ENCODE data around the gene TMIE.

Gene TMIE

GRCh38 chr3:46708401-46709156, 7.4 kb downstream of the TMIE start:
- peaks cover 13% of the 10 kb centered on the region for H3K27me3 ChIP-seq (ENCODE audit: control insufficient read depth, insufficient read depth, low read length)

GRCh38 chr3:46709157-46709654, 8.0 kb downstream of the TMIE start:
- H3K36me3 ChIP-seq (ENCODE audit: control insufficient read depth, insufficient read depth, low read length) = no peaks in the 10 kb centered on the region
- no peaks in the 10 kb centered on the region for H3K9me3 ChIP-seq (ENCODE audit: control insufficient read depth, low read length)
- H3K9ac ChIP-seq (ENCODE audit: low read length) = no peak overlapping the region
- H3K27me3 ChIP-seq (ENCODE audit: control insufficient read depth, insufficient read depth, low read length) = peaks cover 9% of the 10 kb centered on the region
- peaks cover 4% of the 10 kb centered on the region for H3K4me1 ChIP-seq (ENCODE audit: control insufficient read depth, insufficient read depth, low read length)
- H3K4me3 ChIP-seq (ENCODE audit: low read length) = no peak overlapping the region

More at GRCh38 chr3:46708401-46709156, 7.4 kb downstream of the TMIE start:
- H3K4me3 ChIP-seq (ENCODE audit: low read length) = no peak overlapping the region
- H3K4me1 ChIP-seq (ENCODE audit: control insufficient read depth, insufficient read depth, low read length) = no peaks in the 10 kb centered on the region
- no peaks in the 10 kb centered on the region for H3K36me3 ChIP-seq (ENCODE audit: control insufficient read depth, insufficient read depth, low read length)
- H3K9me3 ChIP-seq (ENCODE audit: control insufficient read depth, low read length) = no peaks in the 10 kb centered on the region
- no peak overlapping the region for H3K9ac ChIP-seq (ENCODE audit: low read length)

GRCh38 chr3:46709721-46710120, 8.5 kb downstream of the TMIE start:
- Histone ChIP-seq H3K4me1 (ENCODE audit: control insufficient read depth, insufficient read depth, low read length) (peaks cover 4% of the 10 kb centered on the region), H3K4me3 (ENCODE audit: low read length) (no peak overlapping the region), H3K9ac (ENCODE audit: low read length) (no peak overlapping the region), H3K9me3 (ENCODE audit: control insufficient read depth, low read length) (no peaks in the 10 kb centered on the region), H3K36me3 (ENCODE audit: control insufficient read depth, insufficient read depth, low read length) (no peaks in the 10 kb centered on the region), H3K27me3 (ENCODE audit: control insufficient read depth, insufficient read depth, low read length) (peaks cover 9% of the 10 kb centered on the region)

GRCh38 chr3:46710229-46710628, 9.0 kb downstream of the TMIE start:
- Histone ChIP-seq H3K9ac (ENCODE audit: low read length) (no peak overlapping the region), H3K27me3 (ENCODE audit: control insufficient read depth, insufficient read depth, low read length) (peaks cover 9% of the 10 kb centered on the region), H3K4me3 (ENCODE audit: low read length) (no peak overlapping the region), H3K9me3 (ENCODE audit: control insufficient read depth, low read length) (no peaks in the 10 kb centered on the region), H3K36me3 (ENCODE audit: control insufficient read depth, insufficient read depth, low read length) (no peaks in the 10 kb centered on the region), H3K4me1 (ENCODE audit: control insufficient read depth, insufficient read depth, low read length) (peaks cover 4% of the 10 kb centered on the region)

GRCh38 chr3:46710671-46711295, 9.6 kb downstream of the TMIE start:
- Histone ChIP-seq H3K27me3 (ENCODE audit: control insufficient read depth, insufficient read depth, low read length) (peaks cover 9% of the 10 kb centered on the region), H3K36me3 (ENCODE audit: control insufficient read depth, insufficient read depth, low read length) (no peaks in the 10 kb centered on the region), H3K9ac (ENCODE audit: low read length) (no peak overlapping the region), H3K4me1 (ENCODE audit: control insufficient read depth, insufficient read depth, low read length) (peaks cover 4% of the 10 kb centered on the region), H3K4me3 (ENCODE audit: low read length) (no peak overlapping the region), H3K9me3 (ENCODE audit: control insufficient read depth, low read length) (no peaks in the 10 kb centered on the region)

GRCh38 chr3:46711305-46711704, 10.1 kb downstream of the TMIE start:
- no peak overlapping the region for H3K9ac ChIP-seq (ENCODE audit: low read length)
- peaks cover 4% of the 10 kb centered on the region for H3K4me1 ChIP-seq (ENCODE audit: control insufficient read depth, insufficient read depth, low read length)
- peaks cover 9% of the 10 kb centered on the region for H3K27me3 ChIP-seq (ENCODE audit: control insufficient read depth, insufficient read depth, low read length)
- no peaks in the 10 kb centered on the region for H3K9me3 ChIP-seq (ENCODE audit: control insufficient read depth, low read length)
- H3K36me3 ChIP-seq (ENCODE audit: control insufficient read depth, insufficient read depth, low read length) = no peaks in the 10 kb centered on the region
- H3K4me3 ChIP-seq (ENCODE audit: low read length) = no peak overlapping the region

- no peak overlapping the region for H3K9ac ChIP-seq (ENCODE audit: low read length)
- no peaks in the 10 kb centered on the region for H3K9me3 ChIP-seq (ENCODE audit: control insufficient read depth, low read length)
- no peak overlapping the region for H3K4me3 ChIP-seq (ENCODE audit: low read length)
- H3K27me3 ChIP-seq (ENCODE audit: control insufficient read depth, insufficient read depth, low read length) = peaks cover 5% of the 10 kb centered on the region
- H3K36me3 ChIP-seq (ENCODE audit: control insufficient read depth, insufficient read depth, low read length) = no peaks in the 10 kb centered on the region
- H3K4me1 ChIP-seq (ENCODE audit: control insufficient read depth, insufficient read depth, low read length) = peaks cover 4% of the 10 kb centered on the region
Observed at GRCh38 chr3:46711760-46712159, 10.6 kb downstream of the TMIE start.

- Histone ChIP-seq H3K4me3 (ENCODE audit: low read length) (no peak overlapping the region), H3K36me3 (ENCODE audit: control insufficient read depth, insufficient read depth, low read length) (no peaks in the 10 kb centered on the region), H3K4me1 (ENCODE audit: control insufficient read depth, insufficient read depth, low read length) (peaks cover 4% of the 10 kb centered on the region), H3K27me3 (ENCODE audit: control insufficient read depth, insufficient read depth, low read length) (no peaks in the 10 kb centered on the region), H3K9ac (ENCODE audit: low read length) (no peak overlapping the region), H3K9me3 (ENCODE audit: control insufficient read depth, low read length) (no peaks in the 10 kb centered on the region)
Observed at GRCh38 chr3:46712191-46713049, 11.2 kb downstream of the TMIE start.

- Histone ChIP-seq H3K9me3 (ENCODE audit: control insufficient read depth, low read length) (no peaks in the 10 kb centered on the region), H3K4me1 (ENCODE audit: control insufficient read depth, insufficient read depth, low read length) (peaks cover 4% of the 10 kb centered on the region), H3K36me3 (ENCODE audit: control insufficient read depth, insufficient read depth, low read length) (no peaks in the 10 kb centered on the region), H3K27me3 (ENCODE audit: control insufficient read depth, insufficient read depth, low read length) (peaks cover 4% of the 10 kb centered on the region), H3K4me3 (ENCODE audit: low read length) (no peak overlapping the region), H3K9ac (ENCODE audit: low read length) (no peak overlapping the region)
Observed at GRCh38 chr3:46713050-46713897, 12.1 kb downstream of the TMIE start.

- no peaks in the 10 kb centered on the region for H3K9me3 ChIP-seq (ENCODE audit: control insufficient read depth, low read length)
- no peak overlapping the region for H3K4me3 ChIP-seq (ENCODE audit: low read length)
- peaks cover 4% of the 10 kb centered on the region for H3K4me1 ChIP-seq (ENCODE audit: control insufficient read depth, insufficient read depth, low read length)
- H3K36me3 ChIP-seq (ENCODE audit: control insufficient read depth, insufficient read depth, low read length) = no peaks in the 10 kb centered on the region
- H3K9ac ChIP-seq (ENCODE audit: low read length) = no peak overlapping the region
- H3K27me3 ChIP-seq (ENCODE audit: control insufficient read depth, insufficient read depth, low read length) = peaks cover 10% of the 10 kb centered on the region
Observed at GRCh38 chr3:46713898-46714552, 12.8 kb downstream of the TMIE start.
